ENCODE results near the gene C2CD2L. TPM values are rescaled to one million over a fixed set of nuclear protein-coding genes. Genes with fewer than 3 reads are reported as not detected.
A peak's percentile ranks its signal among the peaks of the same experiment; 100 is the strongest.

The C2CD2L gene
- total and polyA plus RNA-seq, 2 of the 13 experiments (the other 11 are each of a cell fraction or from before 2014, with no cell fraction given) = 3.7 to 5.5 TPM

- TF ChIP-seq ZIK1 (CRISPR knock-in tag; IDR thresholded peaks at IDR 0.05; ENCODE audit: borderline replicate concordance, low read depth) = 0 out of 2 replicates have a peak, but pooled peaks have one; percentile 37
- TF ChIP-seq ATF7-NPFF (CRISPR knock-in tag; IDR thresholded peaks at IDR 0.05; ENCODE audit: low read depth) = 0 out of 2 replicates have a peak, but pooled peaks have one; percentile 4
- TF ChIP-seq ZSCAN12 (CRISPR knock-in tag; IDR thresholded peaks at IDR 0.05) = 0 out of 2 replicates have a peak, but pooled peaks have one; percentile 24
- TF ChIP-seq RFX1 (IDR thresholded peaks at IDR 0.05) = no peak
- 0 out of 2 replicates have a peak, but pooled peaks have one; percentile 10 for TF ChIP-seq THAP7 (CRISPR knock-in tag; IDR thresholded peaks at IDR 0.05)
- 0 out of 2 replicates have a peak, but pooled peaks have one; percentile 18 for TF ChIP-seq MYPOP (CRISPR knock-in tag; IDR thresholded peaks at IDR 0.05)
- no peak for TF ChIP-seq CHCHD3 (CRISPR knock-in tag; IDR thresholded peaks at IDR 0.05)
- no peak for TF ChIP-seq TEF (CRISPR knock-in tag; IDR thresholded peaks at IDR 0.05)
- TF ChIP-seq JDP2 (CRISPR knock-in tag; IDR thresholded peaks at IDR 0.05; ENCODE audit: borderline replicate concordance) = no peak
- TF ChIP-seq HDAC1 (CRISPR knock-in tag; IDR thresholded peaks at IDR 0.05) = 0 out of 2 replicates have a peak, but pooled peaks have one; percentile 11
- no peak for TF ChIP-seq THYN1 (CRISPR knock-in tag; IDR thresholded peaks at IDR 0.05; ENCODE audit: borderline replicate concordance, low read depth)
- TF ChIP-seq ZNF564 (CRISPR knock-in tag; IDR thresholded peaks at IDR 0.05) = no peak
- TF ChIP-seq SAFB2 (CRISPR knock-in tag; IDR thresholded peaks at IDR 0.05; ENCODE audit: borderline replicate concordance, low read depth) = peak; percentile 60; the same call in 1 of the 2 replicates
- no peak; the same call in 1 of the 2 replicates for TF ChIP-seq ZNF772 (CRISPR knock-in tag; IDR thresholded peaks at IDR 0.05)
- TF ChIP-seq MYC (CRISPR knock-in tag; IDR thresholded peaks at IDR 0.05; ENCODE audit: borderline replicate concordance) = peak; percentile 3; the same call in 1 of the 2 replicates
These were observed 498 bp downstream of the C2CD2L start (continued) for GRCh38 chr11:119107538-119108145.

Measured in HepG2 (cell line).